HUES6 (cell line): ENCODE data around the gene KARS1.
A peak's percentile ranks its signal among the peaks of the same experiment; 100 is the strongest.
"Not testable (repeated sequence)": the region's sequence is repeated elsewhere in the genome, so short reads cannot be mapped to it uniquely, and the experiment has no call there.

Experiments used
- H3K27ac ChIP-seq: 2 replicates; pipeline ENCODE4 v1.7.0; 2013; ENCODE audit warnings: low read depth, mild to moderate bottlenecking, low read length, inconsistent platforms
- H3K27me3 ChIP-seq: 2 replicates; pipeline ENCODE4 v1.6.1; 2013; ENCODE audit warnings: low read length; ENCODE audit not compliant: control insufficient read depth, insufficient read depth
- H3K36me3 ChIP-seq: 2 replicates; pipeline ENCODE4 v1.6.1; 2013; ENCODE audit warnings: low read length; ENCODE audit not compliant: control insufficient read depth, insufficient read depth
- H3K4me1 ChIP-seq: 2 replicates; pipeline ENCODE4 v1.6.1; 2013; ENCODE audit warnings: low read length; ENCODE audit not compliant: control insufficient read depth, insufficient read depth
- H3K4me3 ChIP-seq: 2 replicates; pipeline ENCODE4 v1.5.1; 2013; ENCODE audit warnings: low read depth, low read length
- H3K9ac ChIP-seq: one replicate; pipeline ENCODE4 v1.6.1; 2013; ENCODE audit warnings: mild to moderate bottlenecking, low read length
- H3K9me3 ChIP-seq: 2 replicates; pipeline ENCODE4 v1.6.1; 2013; ENCODE audit warnings: low read depth, low read length; ENCODE audit not compliant: control insufficient read depth, insufficient read depth

Gene KARS1

GRCh38 chr16:75603241-75603640 lies 44.2 kb downstream of the KARS1 start:
- Histone ChIP-seq H3K9ac (no peak overlapping the region), H3K27me3 (no peaks in the 10 kb centered on the region), H3K36me3 (peaks cover 82% of the 10 kb centered on the region), H3K9me3 (no peaks in the 10 kb centered on the region), H3K4me3 (no peak overlapping the region), H3K27ac (no peak overlapping the region), H3K4me1 (no peaks in the 10 kb centered on the region)

GRCh38 chr16:75599452-75600277 lies 47.8 kb downstream of the KARS1 start:
- Histone ChIP-seq H3K36me3 (peaks cover 70% of the 10 kb centered on the region), H3K4me1 (peaks cover 5% of the 10 kb centered on the region), H3K9ac (no peak overlapping the region), H3K27me3 (no peaks in the 10 kb centered on the region), H3K27ac (no peak overlapping the region), H3K9me3 (peaks cover 9% of the 10 kb centered on the region), H3K4me3 (no peak overlapping the region)

GRCh38 chr16:75593825-75594820 lies 53.3 kb downstream of the KARS1 start:
- H3K27ac ChIP-seq, result peak overlapping the region; percentile 87

GRCh38 chr16:75593308-75593707 lies 54.2 kb downstream of the KARS1 start:
- no peak overlapping the region for H3K27ac ChIP-seq
- H3K36me3 ChIP-seq, result peaks cover 17% of the 10 kb centered on the region
- H3K4me3 ChIP-seq, result no peak overlapping the region
- H3K4me1 ChIP-seq, result peaks cover 34% of the 10 kb centered on the region
- H3K9me3 ChIP-seq, result peaks cover 9% of the 10 kb centered on the region
- H3K9ac ChIP-seq, result no peak overlapping the region
- H3K27me3 ChIP-seq, result no peaks in the 10 kb centered on the region

More at GRCh38 chr16:75593825-75594820, 53.3 kb downstream of the KARS1 start:
- H3K4me1 ChIP-seq, result peaks cover 34% of the 10 kb centered on the region
- peaks cover 9% of the 10 kb centered on the region for H3K9me3 ChIP-seq
- peaks cover 22% of the 10 kb centered on the region for H3K36me3 ChIP-seq
- H3K27me3 ChIP-seq, result no peaks in the 10 kb centered on the region
- peak overlapping the region; percentile 44 for H3K4me3 ChIP-seq
- H3K9ac ChIP-seq, result peak overlapping the region; percentile 63

GRCh38 chr16:75591927-75592326 lies 55.5 kb downstream of the KARS1 start:
- not testable (repeated sequence) for H3K27me3 ChIP-seq, H3K27ac ChIP-seq, H3K9me3 ChIP-seq, H3K36me3 ChIP-seq, H3K9ac ChIP-seq, H3K4me3 ChIP-seq
- peaks cover 34% of the 10 kb centered on the region for H3K4me1 ChIP-seq

- Histone ChIP-seq H3K27me3 (no peaks in the 10 kb centered on the region), H3K4me3 (no peak overlapping the region), H3K27ac (no peak overlapping the region; the same call in 1 of the 2 replicates), H3K4me1 (peaks cover 34% of the 10 kb centered on the region), H3K9ac (no peak overlapping the region), H3K9me3 (no peaks in the 10 kb centered on the region), H3K36me3 (no peaks in the 10 kb centered on the region)
Measured at GRCh38 chr16:75590920-75591843, 56.3 kb downstream of the KARS1 start.

GRCh38 chr16:75589306-75589705 lies 58.2 kb downstream of the KARS1 start:
- Histone ChIP-seq H3K27ac (no peak overlapping the region), H3K9me3 (no peaks in the 10 kb centered on the region), H3K9ac (no peak overlapping the region), H3K27me3 (no peaks in the 10 kb centered on the region), H3K36me3 (no peaks in the 10 kb centered on the region), H3K4me1 (peaks cover 25% of the 10 kb centered on the region), H3K4me3 (no peak overlapping the region)

- peaks cover 19% of the 10 kb centered on the region for H3K4me1 ChIP-seq
- H3K4me3 ChIP-seq, result no peak overlapping the region
- no peaks in the 10 kb centered on the region for H3K36me3 ChIP-seq
- H3K9ac ChIP-seq, result no peak overlapping the region
- no peaks in the 10 kb centered on the region for H3K9me3 ChIP-seq
- H3K27me3 ChIP-seq, result no peaks in the 10 kb centered on the region
- no peak overlapping the region for H3K27ac ChIP-seq
Measured at GRCh38 chr16:75588716-75589115, 58.7 kb downstream of the KARS1 start.

GRCh38 chr16:75584108-75584507 lies 63.4 kb downstream of the KARS1 start:
- Histone ChIP-seq H3K4me1 (no peaks in the 10 kb centered on the region), H3K9me3 (no peaks in the 10 kb centered on the region), H3K36me3 (peaks cover 5% of the 10 kb centered on the region), H3K27ac (no peak overlapping the region), H3K4me3 (no peak overlapping the region), H3K27me3 (no peaks in the 10 kb centered on the region), H3K9ac (no peak overlapping the region)

GRCh38 chr16:75579281-75579834 lies 68.1 kb downstream of the KARS1 start:
- Histone ChIP-seq H3K36me3 (peaks cover 46% of the 10 kb centered on the region), H3K27me3 (no peaks in the 10 kb centered on the region), H3K4me1 (peaks cover 13% of the 10 kb centered on the region), H3K4me3 (no peak overlapping the region), H3K9ac (no peak overlapping the region), H3K9me3 (no peaks in the 10 kb centered on the region), H3K27ac (no peak overlapping the region)
